K562 (cell line): ENCODE results near the gene FAM219A. TPM values are rescaled to one million over a fixed set of nuclear protein-coding genes. Genes with fewer than 3 reads are reported as not detected.

Source experiments
- BACH1 ChIP-seq: fragments of 200-800 bp; sonication (Bioruptor generic); IDR thresholded peaks from 2 replicates; pipeline ENCODE4 v1.6.1; 2016; ENCODE audit warnings: missing genetic modification characterization, missing compliant biosample characterization
- CREB1 ChIP-seq, 2 experiments: sonication (generic) in 1 of 2; formaldehyde crosslinking in 1 of 2; IDR thresholded peaks; 2 replicates each; pipeline versions ENCODE4 v1.6.1 to v1.8.0; 2012 to 2022; ENCODE audit warnings: inconsistent platforms in 1 of 2, mild to moderate bottlenecking in 1 of 2, missing genetic modification reagents in 1 of 2, moderate library complexity in 1 of 2
- CSDE1 ChIP-seq, 2 experiments: fragments of 450-650 bp; IDR thresholded peaks; 2 replicates each; pipeline ENCODE4 v1.6.1; 2016; ENCODE audit warnings: mild to moderate bottlenecking in 1 of 2
- ESRRA ChIP-seq: fragments of 450-650 bp; IDR thresholded peaks from 2 replicates; pipeline ENCODE4 v1.6.1; 2014; ENCODE audit warnings: low read depth, mild to moderate bottlenecking, moderate library complexity, borderline replicate concordance
- GABPB2 ChIP-seq: fragments of 250-450 bp; sonication (Bioruptor Pico); conservative IDR thresholded peaks from 2 replicates; pipeline ENCODE4 v1.5.1; 2021; ENCODE audit warnings: mild to moderate bottlenecking
- NR1H2 ChIP-seq: sonication (generic); formaldehyde crosslinking; IDR thresholded peaks from 2 replicates; pipeline ENCODE4 v1.4.0; 2020; ENCODE audit warnings: mild to moderate bottlenecking, missing genetic modification reagents
- PML ChIP-seq: IDR thresholded peaks from 2 replicates; pipeline ENCODE4 v1.6.1; 2012; ENCODE audit warnings: low read length, inconsistent platforms
- RAD21 ChIP-seq, 2 experiments: fragments of 250-450 bp in 1 of 2; fragments of 450-650 bp in 1 of 2; sonication (Bioruptor Pico) in 1 of 2; formaldehyde crosslinking in 1 of 2; IDR thresholded peaks in 1 of 2; conservative IDR thresholded peaks in 1 of 2; 2 replicates each; pipeline versions ENCODE4 v1.4.0 to v1.8.0; 2020 to 2022; ENCODE audit warnings: mild to moderate bottlenecking in 2 of 2, moderate library complexity in 1 of 2
- RBM14 ChIP-seq: fragments of 200-400 bp; formaldehyde crosslinking; IDR thresholded peaks from 2 replicates; pipeline ENCODE4 v1.6.1; 2018; ENCODE audit warnings: low read depth, mild to moderate bottlenecking, low read length, moderate library complexity, borderline replicate concordance; ENCODE audit not compliant: insufficient read depth
- SP2 ChIP-seq: IDR thresholded peaks from 2 replicates; pipeline ENCODE4 v1.6.1; 2011; ENCODE audit warnings: mild to moderate bottlenecking, low read depth, low read length, moderate library complexity; ENCODE audit not compliant: poor library complexity, severe bottlenecking; ENCODE audit errors: extremely low read depth
- SREBF2 ChIP-seq: sonication (generic); formaldehyde crosslinking; IDR thresholded peaks from 2 replicates; pipeline ENCODE4 v1.4.0; 2020; ENCODE audit warnings: mild to moderate bottlenecking, missing genetic modification reagents
- TSHZ1 ChIP-seq: fragments of 250-450 bp; sonication (Bioruptor Pico); IDR thresholded peaks from 2 replicates; pipeline ENCODE4 v1.4.0; 2020; ENCODE audit warnings: mild to moderate bottlenecking, moderate library complexity
- ZBTB8A ChIP-seq: fragments of 450-650 bp; IDR thresholded peaks from 2 replicates; pipeline ENCODE4 v1.6.1; 2018; ENCODE audit warnings: mild to moderate bottlenecking, moderate library complexity; ENCODE audit not compliant: partially characterized antibody
- ZBTB9 ChIP-seq: fragments of 450-650 bp; formaldehyde crosslinking; IDR thresholded peaks from 2 replicates; pipeline ENCODE4 v1.4.0; 2020; ENCODE audit warnings: mild to moderate bottlenecking, moderate library complexity
- ZFPM2 ChIP-seq: fragments of 250-450 bp; sonication (Bioruptor Pico); IDR thresholded peaks from 2 replicates; pipeline ENCODE4 v1.5.1; 2022; ENCODE audit warnings: mild to moderate bottlenecking
- ZNF121 ChIP-seq: sonication (generic); formaldehyde crosslinking; conservative IDR thresholded peaks from 2 replicates; pipeline ENCODE4 v1.8.0; 2022; ENCODE audit warnings: missing genetic modification reagents
- ZNF124 ChIP-seq: sonication (generic); formaldehyde crosslinking; IDR thresholded peaks from 2 replicates; pipeline ENCODE4 v1.8.1; 2022; ENCODE audit warnings: missing genetic modification reagents
- ZNF239 ChIP-seq: fragments of 250-450 bp; sonication (Bioruptor Pico); IDR thresholded peaks from 2 replicates; pipeline ENCODE4 v1.4.0; 2020; ENCODE audit warnings: mild to moderate bottlenecking
- ZNF561 ChIP-seq: fragments of 450-650 bp; formaldehyde crosslinking; conservative IDR thresholded peaks from 2 replicates; pipeline ENCODE4 v1.4.0; 2020; ENCODE audit warnings: mild to moderate bottlenecking, moderate library complexity
- ZNF639 ChIP-seq, 2 experiments: fragments of 200-800 bp in 1 of 2; sonication (Bioruptor generic) in 1 of 2; sonication (generic) in 1 of 2; formaldehyde crosslinking in 1 of 2; IDR thresholded peaks in 1 of 2; conservative IDR thresholded peaks in 1 of 2; 2 replicates each; pipeline versions ENCODE4 v1.5.0 to v1.6.1; 2016 to 2020; ENCODE audit warnings: missing compliant biosample characterization in 1 of 2, missing genetic modification characterization in 1 of 2, missing genetic modification reagents in 1 of 2
- ZNF717 ChIP-seq: fragments of 250-450 bp; sonication (Bioruptor Pico); IDR thresholded peaks from 2 replicates; pipeline ENCODE4 v1.5.0; 2021
- polyA plus RNA-seq, 8 experiments: library from polyadenylated mRNA; depleted of rRNA in 4 of 8; stranded (reverse) in 5 of 8; unstranded in 3 of 8; fragments of >200 nt; fragmentation: Nextera tagmentation in 2 of 8; fragmentation: Illumina TruSeq in 1 of 8; extraction: Ambion mirVana in 2 of 8; extraction: Trizol in 1 of 8; gene quantifications; 2 replicates each; pipeline versions ENCODE4 v1.2.1 to v1.2.3, GENCODE V29; 2011 to 2014; ENCODE audit warnings: inconsistent platforms in 1 of 8, missing spikeins in 1 of 8
- total RNA-seq, 7 experiments: library from RNA; depleted of rRNA in 6 of 7; stranded (reverse); fragments of >200 nt in 6 of 7; fragmentation: Illumina TruSeq in 2 of 7; extraction: Trizol in 2 of 7; gene quantifications; 2 replicates each; pipeline versions ENCODE4 v1.2.1 to v1.2.3, GENCODE V29; 2011 to 2021; ENCODE audit warnings: low replicate concordance in 1 of 7

The FAM219A gene
- total and polyA plus RNA-seq, 9 of the 15 experiments (the other 6 are each of a cell fraction or from before 2014, with no cell fraction given): 0.63 to 8.6 (median 2.9) TPM

DNA sequence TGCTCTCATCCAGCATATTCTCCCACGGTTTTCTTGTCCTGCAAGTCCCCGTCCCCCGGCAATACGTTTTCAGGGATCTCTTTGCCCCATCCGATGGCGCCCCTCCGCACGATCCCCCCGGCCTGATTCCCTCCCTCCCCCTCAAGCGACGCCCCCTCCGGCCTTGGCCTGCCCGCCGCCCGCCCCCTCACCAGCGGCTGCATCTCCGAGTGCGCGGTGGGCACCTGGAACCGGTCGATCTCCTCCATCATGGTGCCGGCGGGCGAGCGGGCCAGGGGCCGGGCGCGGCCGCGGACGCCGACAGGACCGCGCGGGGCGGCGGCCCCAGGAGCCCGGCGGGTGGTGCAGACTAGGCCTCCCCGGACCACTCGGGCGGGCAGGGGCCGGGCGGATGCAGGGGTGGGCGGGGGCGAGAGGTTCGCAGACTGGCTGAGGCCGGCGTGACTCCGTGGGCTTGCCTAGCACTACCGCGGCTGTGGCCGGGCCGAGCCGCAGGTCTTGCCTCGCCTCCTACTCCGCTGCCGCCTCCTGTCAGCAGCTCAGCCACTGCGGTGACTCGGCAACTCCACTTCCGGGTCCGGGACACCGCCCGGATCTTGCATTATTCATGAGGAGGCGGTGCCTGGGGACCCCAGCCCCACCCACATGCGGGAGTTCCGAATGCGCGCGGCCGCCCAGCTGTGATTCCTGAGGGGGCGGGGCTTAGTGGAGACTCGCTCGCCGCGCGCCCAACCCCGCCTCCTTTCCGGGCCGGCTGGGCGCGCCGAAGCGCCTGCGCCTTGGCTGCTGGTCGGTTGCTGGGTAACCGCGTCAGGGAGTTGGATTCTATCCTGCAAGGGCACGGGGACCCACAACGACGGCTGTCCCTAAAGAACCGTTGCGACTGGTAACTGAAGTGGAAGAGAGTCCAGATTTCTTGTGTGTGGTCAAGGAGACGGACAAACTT lies at the start of gene FAM219A, which contains the start of gene DNAI1 (continued):
- TF ChIP-seq ZNF639 (CRISPR knock-in tag; conservative IDR thresholded peaks at IDR 0.05 in 1 of 2, IDR thresholded peaks at IDR 0.05 in 1 of 2) (no peak), RBM14 (no peak), ZNF239 (CRISPR knock-in tag) (no peak), ZBTB9 (CRISPR knock-in tag) (no peak), NR1H2 (CRISPR knock-in tag) (no peak), ZNF121 (CRISPR knock-in tag) (no peak), ZNF124 (CRISPR knock-in tag) (no peak), ZNF561 (no peak), PML (no peak), TSHZ1 (CRISPR knock-in tag) (no peak), CSDE1 (IDR thresholded peaks at IDR 0.05) (no peak), SP2 (no peak), ZBTB8A (no peak), RAD21 (CRISPR knock-in tag; conservative IDR thresholded peaks at IDR 0.05 in 1 of 2, IDR thresholded peaks at IDR 0.05 in 1 of 2) (no peak), ZFPM2 (CRISPR knock-in tag) (no peak), CREB1 (IDR thresholded peaks at IDR 0.05) (peak; percentile 70; the same call in 1 of the 2 replicates), CREB1 (CRISPR knock-in tag; IDR thresholded peaks at IDR 0.05) (peak; percentile 57; the same call in 1 of the 2 replicates), SREBF2 (CRISPR knock-in tag) (no peak), ESRRA (no peak), ZNF717 (CRISPR knock-in tag) (no peak), BACH1 (tag) (no peak), GABPB2 (CRISPR knock-in tag) (no peak)
